ENCODE data around the gene AGAP3.

AGAP3 gene

GRCh38 chr7:151110236-151110940 lies 24.1 kb downstream of the AGAP3 start:
- Histone ChIP-seq H4K20me1 (ENCODE audit: insufficient read depth, low read length) (peaks cover 23% of the 10 kb centered on the region), H3K9me3 (ENCODE audit: insufficient read depth, low read length, severe bottlenecking) (no peaks in the 10 kb centered on the region), H2AFZ (ENCODE audit: low read depth, low read length) (no peak overlapping the region), H3K27ac (ENCODE audit: low read length) (no peak overlapping the region), H3K4me1 (ENCODE audit: insufficient read depth, low read length) (no peaks in the 10 kb centered on the region), H3K9ac (ENCODE audit: low read depth, low read length) (no peak overlapping the region), H3K79me2 (ENCODE audit: insufficient read depth, low read length) (no peaks in the 10 kb centered on the region; the same call in 1 of the 2 replicates), H3K27me3 (ENCODE audit: insufficient read depth, low read length, poor library complexity) (no peaks in the 10 kb centered on the region), H3K4me3 (ENCODE audit: low read depth in 1 of 2, low read length in 2 of 2) (no peak overlapping the region), H3K4me2 (ENCODE audit: insufficient read depth, low read length) (no peak overlapping the region), H3K36me3 (ENCODE audit: insufficient read depth, low read length) (no peaks in the 10 kb centered on the region; the same call in 1 of the 2 replicates)
- DNase-seq (no peak), ATAC-seq (ENCODE audit: insufficient read depth, low read depth) (no peak)
- no peak for TF ChIP-seq CTCF (IDR thresholded peaks at IDR 0.05; ENCODE audit: borderline replicate concordance, extremely low read depth, low read length, poor library complexity, severe bottlenecking)
- TF ChIP-seq EZH2 (IDR thresholded peaks at IDR 0.05; ENCODE audit: borderline replicate concordance, low read depth, low read length, severe bottlenecking), result no peak

DNA sequence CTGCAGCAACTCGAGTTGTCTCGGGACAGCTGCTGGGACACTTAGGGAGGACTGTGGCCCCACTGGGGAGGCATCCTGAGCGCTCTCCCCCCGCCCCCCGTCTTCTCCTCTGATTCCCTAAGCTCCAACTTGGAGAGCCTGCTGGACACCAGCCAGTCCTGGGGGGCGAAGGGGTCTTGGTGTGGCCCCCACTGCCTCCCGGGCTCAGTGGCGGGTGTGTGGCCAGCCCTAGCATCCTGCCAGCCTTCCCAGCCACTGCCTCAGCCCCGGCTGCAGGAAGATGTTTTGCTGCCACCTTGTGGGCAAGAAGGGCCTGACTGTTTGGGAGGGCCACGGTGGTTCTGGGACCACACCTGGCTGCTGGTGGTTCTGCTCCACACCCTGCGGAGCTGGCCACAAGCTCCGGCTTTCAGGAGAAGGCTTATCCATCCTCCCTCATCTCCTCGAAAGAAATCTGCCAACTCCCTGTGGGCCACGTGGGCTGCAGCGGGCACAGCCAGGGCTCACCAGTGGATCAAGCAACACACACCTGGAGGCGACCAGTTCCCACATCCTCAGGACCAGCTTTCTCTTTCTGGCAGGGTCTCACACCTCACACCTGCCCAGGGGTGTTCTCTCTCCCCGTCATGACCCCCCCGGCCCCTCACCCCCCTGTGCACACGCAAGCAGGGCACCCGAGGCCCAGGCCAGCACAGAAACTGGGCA lies 24.8 kb downstream of the AGAP3 start:
- TF ChIP-seq EZH2 (IDR thresholded peaks at IDR 0.05; ENCODE audit: borderline replicate concordance, low read depth, low read length, severe bottlenecking) (no peak), CTCF (IDR thresholded peaks at IDR 0.05; ENCODE audit: borderline replicate concordance, extremely low read depth, low read length, poor library complexity, severe bottlenecking) (peak; percentile 94)
- Histone ChIP-seq H3K27me3 (ENCODE audit: insufficient read depth, low read length, poor library complexity) (no peaks in the 10 kb centered on the region), H3K27ac (ENCODE audit: low read length) (no peak overlapping the region), H3K79me2 (ENCODE audit: insufficient read depth, low read length) (no peaks in the 10 kb centered on the region; the same call in 1 of the 2 replicates), H4K20me1 (ENCODE audit: insufficient read depth, low read length) (peaks cover 27% of the 10 kb centered on the region), H3K9me3 (ENCODE audit: insufficient read depth, low read length, severe bottlenecking) (no peaks in the 10 kb centered on the region), H3K4me2 (ENCODE audit: insufficient read depth, low read length) (no peak overlapping the region), H3K36me3 (ENCODE audit: insufficient read depth, low read length) (no peaks in the 10 kb centered on the region; the same call in 1 of the 2 replicates), H3K4me3 (ENCODE audit: low read depth in 1 of 2, low read length in 2 of 2) (no peak overlapping the region), H2AFZ (ENCODE audit: low read depth, low read length) (no peak overlapping the region), H3K9ac (ENCODE audit: low read depth, low read length) (no peak overlapping the region), H3K4me1 (ENCODE audit: insufficient read depth, low read length) (peaks cover 5% of the 10 kb centered on the region)
- peak; percentile 78 for DNase-seq
- ATAC-seq (ENCODE audit: insufficient read depth, low read depth), result peak; percentile 94

DNA sequence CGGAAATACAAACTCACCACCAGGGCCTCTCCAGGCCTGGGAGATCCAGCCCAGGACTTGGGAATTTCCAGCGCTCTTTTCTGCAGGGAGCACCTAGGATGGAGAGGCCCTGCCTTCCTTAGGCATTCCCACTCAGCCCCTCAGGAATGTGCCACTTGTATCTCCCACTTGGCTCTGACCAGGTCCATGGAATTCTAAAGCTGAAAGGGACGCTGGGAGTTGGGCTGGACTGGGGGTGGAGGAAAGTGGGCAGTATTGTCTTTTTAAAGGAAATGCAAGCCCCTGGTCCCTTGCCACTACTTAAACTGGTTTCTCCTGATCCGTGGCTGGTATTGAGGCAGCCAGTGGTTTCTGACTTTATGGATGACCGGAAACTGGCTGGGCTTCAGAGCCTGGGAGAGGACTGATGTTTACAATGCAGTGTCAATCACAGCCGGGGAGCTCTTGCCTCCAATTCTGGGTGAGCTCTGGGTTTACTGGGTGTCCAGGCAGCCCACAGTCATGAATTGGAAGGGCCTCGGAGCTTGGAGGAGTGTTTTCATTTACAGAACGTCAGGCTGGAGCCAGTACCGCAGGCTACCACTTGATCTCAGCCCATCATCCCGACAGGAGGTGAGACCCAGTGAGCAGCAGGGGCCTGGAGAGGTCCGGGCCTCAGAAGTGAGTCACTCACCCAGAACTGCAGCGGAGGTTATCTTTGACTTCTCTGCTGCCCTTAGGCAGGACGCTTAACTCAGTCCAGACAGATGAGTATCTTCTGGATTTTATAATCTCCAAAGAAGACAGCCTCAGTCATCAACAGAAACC lies 27.3 kb downstream of the AGAP3 start:
- no peak overlapping the region for H2AFZ ChIP-seq (ENCODE audit: low read depth, low read length)
- no peaks in the 10 kb centered on the region; the same call in 1 of the 2 replicates for H3K36me3 ChIP-seq (ENCODE audit: insufficient read depth, low read length)
- DNase-seq (no peak), ATAC-seq (ENCODE audit: insufficient read depth, low read depth) (no peak)
- H3K4me2 ChIP-seq (ENCODE audit: insufficient read depth, low read length), result no peak overlapping the region
- no peaks in the 10 kb centered on the region for H3K9me3 ChIP-seq (ENCODE audit: insufficient read depth, low read length, severe bottlenecking)
- TF ChIP-seq EZH2 (IDR thresholded peaks at IDR 0.05; ENCODE audit: borderline replicate concordance, low read depth, low read length, severe bottlenecking) (no peak), CTCF (IDR thresholded peaks at IDR 0.05; ENCODE audit: borderline replicate concordance, extremely low read depth, low read length, poor library complexity, severe bottlenecking) (no peak)
- peaks cover 29% of the 10 kb centered on the region for H3K4me1 ChIP-seq (ENCODE audit: insufficient read depth, low read length)
- peaks cover 18% of the 10 kb centered on the region for H3K79me2 ChIP-seq (ENCODE audit: insufficient read depth, low read length)
- no peak overlapping the region for H3K4me3 ChIP-seq (ENCODE audit: low read depth in 1 of 2, low read length in 2 of 2)
- peaks cover 21% of the 10 kb centered on the region for H4K20me1 ChIP-seq (ENCODE audit: insufficient read depth, low read length)
- H3K27me3 ChIP-seq (ENCODE audit: insufficient read depth, low read length, poor library complexity), result no peaks in the 10 kb centered on the region
- H3K9ac ChIP-seq (ENCODE audit: low read depth, low read length), result no peak overlapping the region
- H3K27ac ChIP-seq (ENCODE audit: low read length), result no peak overlapping the region

All from DND-41 (cell line).